Suprapubic skin (tissue), 3 donors: ENCODE data around the gene LRRC75A.

Experiments
- CTCF ChIP-seq, 2 donors: fragments of 200-600 bp in 1 of 2; fragments of 450-650 bp in 1 of 2; sonication (generic) in 1 of 2; IDR thresholded peaks; one replicate each; pipeline ENCODE4 v1.5.1; 2016 to 2019; ENCODE audit warnings: antibody characterized with exemption in 2 of 2, mild to moderate bottlenecking in 1 of 2, moderate library complexity in 1 of 2
- EP300 ChIP-seq: sonication (generic); formaldehyde crosslinking; IDR thresholded peaks from one replicate; pipeline ENCODE4 v1.6.1; 2017; ENCODE audit warnings: antibody characterized with exemption

- TF ChIP-seq EP300: no peak
- TF ChIP-seq CTCF (IDR thresholded peaks at IDR 0.05): no peak
These were observed 55.8 kb downstream of the LRRC75A start for GRCh38 chr17:16435925-16436886.
